Naive thymus-derived CD8-positive, alpha-beta T cell (primary cell): Measurements from ENCODE around the gene GP9. TPM values are rescaled to one million over a fixed set of nuclear protein-coding genes. Genes with fewer than 3 reads are reported as not detected.

Experiments used
- ATAC-seq, 2 donors: fragments of 150-1000 bp; cut with Tn5 transposase in 1 of 2; sonication (Bioruptor Pico), chemical (Tn5 transposase) in 1 of 2; 1 replicate in 1 of 2; 2 replicates in 1 of 2; pipeline ENCODE4 v1.10.0; 2021; ENCODE audit warnings: mild to moderate bottlenecking in 2 of 2, moderate library complexity in 2 of 2
- POLR2A ChIA-PET: fragments of 350-600 bp; sonication (Branson Sonifier 250); formaldehyde crosslinking; loops from one replicate; lab custom pipeline; 2021; ENCODE audit warnings: antibody characterized with exemption; lab: Charles Lee
- DNase-seq, 10 donors: peaks; one replicate each; pipeline versions ENCODE4 v3.0.0 to v3.0.0-alpha.2; 2020 to 2022
- H3K27ac Mint-ChIP-seq, 10 donors: one replicate each; pipeline ENCODE4 v1.8.0; 2020 to 2022; ENCODE audit warnings: mild to moderate bottlenecking in 10 of 10, mixed read lengths in 10 of 10, moderate library complexity in 4 of 10, inconsistent platforms in 1 of 10
- H3K27me3 Mint-ChIP-seq, 5 donors: one replicate each; pipeline ENCODE4 v1.8.0; 2021 to 2022; ENCODE audit warnings: mixed read lengths in 5 of 5
- H3K36me3 Mint-ChIP-seq, 3 donors: one replicate each; pipeline ENCODE4 v1.8.0; 2020 to 2022; ENCODE audit warnings: mixed read lengths in 3 of 3, mild to moderate bottlenecking in 2 of 3, inconsistent platforms in 1 of 3
- H3K4me1 Mint-ChIP-seq, 4 donors: one replicate each; pipeline ENCODE4 v1.8.0; 2021 to 2022; ENCODE audit warnings: mixed read lengths in 4 of 4
- H3K4me3 Mint-ChIP-seq, 10 donors: one replicate each; pipeline ENCODE4 v1.8.0; 2020 to 2022; ENCODE audit warnings: mild to moderate bottlenecking in 10 of 10, mixed read lengths in 10 of 10, moderate library complexity in 6 of 10, inconsistent platforms in 1 of 10
- H3K9me3 Mint-ChIP-seq, 9 donors: one replicate each; pipeline ENCODE4 v1.8.0; 2020 to 2022; ENCODE audit warnings: mixed read lengths in 9 of 9, mild to moderate bottlenecking in 3 of 9, inconsistent platforms in 1 of 9, moderate library complexity in 1 of 9
- polyA plus RNA-seq, 3 donors: library from polyadenylated mRNA; unstranded; fragments of 300-500 nt; fragmentation: Illumina TruSeq; gene quantifications; one replicate each; pipeline ENCODE4 v1.2.3, GENCODE V29; 2021
- total RNA-seq, 8 experiments: library from RNA in 2 of 8; stranded (reverse) in 2 of 8; gene quantifications; one replicate each; pipeline ENCODE4 v1.2.3 and lab custom pipeline; 2021 to 2026

Gene GP9
- total and polyA plus RNA-seq, 5 experiments from 2014 or later, result not detected

GRCh38 chr3:129031476-129032215 is 28.9 kb upstream of the GP9 start:
- Mint-ChIP-seq H3K4me1 (peaks cover 18 to 24% (median 20%) of the 10 kb centered on the region in 4 donors), H3K9me3 (no peaks in the 10 kb centered on the region), H3K4me3 (no peak overlapping the region), H3K36me3 (no peaks in the 10 kb centered on the region), H3K27me3 (no peaks in the 10 kb centered on the region), H3K27ac (peak overlapping the region in 1 of 10 donors; percentile 22)
- DNase-seq, result no peak
- ATAC-seq, result no peak
- POLR2A ChIA-PET, result no interaction called here

- no peaks in the 10 kb centered on the region for H3K27me3 Mint-ChIP-seq
- no peak overlapping the region for H3K27ac Mint-ChIP-seq
- peaks cover 14 to 24% (median 19%) of the 10 kb centered on the region in 4 donors for H3K4me1 Mint-ChIP-seq
- DNase-seq (no peak), ATAC-seq (no peak)
- no peak overlapping the region for H3K4me3 Mint-ChIP-seq
- POLR2A ChIA-PET, result no interaction called here
- no peaks in the 10 kb centered on the region for H3K9me3 Mint-ChIP-seq
- H3K36me3 Mint-ChIP-seq, result no peaks in the 10 kb centered on the region
Measured at GRCh38 chr3:129032716-129033115, 27.9 kb upstream of the GP9 start.

DNA sequence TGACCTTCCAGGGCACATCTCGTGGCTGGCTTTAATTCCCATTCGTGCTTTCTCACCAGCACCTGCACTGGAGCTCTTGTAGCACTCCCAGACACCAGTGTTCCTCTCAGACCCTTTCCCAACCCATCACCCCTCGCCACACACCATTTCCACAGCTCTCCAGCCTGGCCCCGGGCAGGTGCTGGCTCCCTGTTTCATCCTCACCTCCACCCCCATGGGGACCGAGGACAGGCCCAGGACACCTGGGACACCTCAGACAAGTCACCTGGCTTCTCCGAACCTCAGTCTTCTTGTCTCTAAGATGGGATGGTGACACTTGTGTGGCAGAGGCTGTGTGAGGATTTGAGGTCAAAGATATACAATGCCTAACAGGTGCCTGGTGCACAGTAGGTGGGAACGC is 27.4 kb upstream of the GP9 start:
- Mint-ChIP-seq H3K36me3 (no peaks in the 10 kb centered on the region), H3K4me1 (peaks cover 14 to 24% (median 19%) of the 10 kb centered on the region in 4 donors), H3K27ac (peak overlapping the region in 1 of 10 donors; percentile 63), H3K27me3 (no peaks in the 10 kb centered on the region), H3K9me3 (no peaks in the 10 kb centered on the region), H3K4me3 (no peak overlapping the region)
- DNase-seq, result no peak
- no peak for ATAC-seq
- POLR2A ChIA-PET, result no interaction called here

GRCh38 chr3:129033633-129034321 is 26.8 kb upstream of the GP9 start:
- Mint-ChIP-seq H3K27ac (peak overlapping the region in 1 of 10 donors; percentile 63), H3K36me3 (no peaks in the 10 kb centered on the region), H3K9me3 (no peaks in the 10 kb centered on the region), H3K27me3 (no peaks in the 10 kb centered on the region), H3K4me1 (peaks cover 14 to 24% (median 19%) of the 10 kb centered on the region in 4 donors), H3K4me3 (no peak overlapping the region)
- POLR2A ChIA-PET, result interaction anchor here (1.3 kb wide), 1 partner anchor 19 kb away, joined by 3 read pairs; no protein-coding TSS in a partner anchor
- DNase-seq, result no peak
- no peak for ATAC-seq

DNA sequence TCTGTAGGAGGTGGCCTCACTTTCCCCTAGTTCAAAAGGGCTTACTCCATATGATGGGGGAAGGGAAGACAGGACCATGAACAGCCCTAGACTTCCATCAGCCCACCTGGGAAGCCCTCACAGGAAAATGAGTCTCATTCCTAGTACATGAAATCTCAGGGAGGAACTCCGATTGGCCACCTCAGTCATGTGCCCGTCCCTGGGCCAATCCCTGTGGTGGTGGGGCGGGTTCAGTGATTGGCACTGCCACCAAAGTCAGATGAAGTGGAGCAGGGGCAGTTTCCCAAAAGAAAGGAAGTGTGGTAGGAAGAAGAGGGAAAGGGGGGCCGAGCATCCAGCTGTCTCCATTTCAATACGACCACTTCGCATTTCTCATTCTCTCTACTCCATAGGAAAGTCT is 25.9 kb upstream of the GP9 start:
- no peaks in the 10 kb centered on the region for H3K36me3 Mint-ChIP-seq
- ATAC-seq, result peak in 1 of 2 donors; percentile 52
- H3K27ac Mint-ChIP-seq, result peak overlapping the region in 4 of 10 donors; percentile 11 to 59 (median 31)
- H3K4me3 Mint-ChIP-seq, result no peak overlapping the region
- H3K27me3 Mint-ChIP-seq, result peaks cover 0 to under 1% (median 0%) of the 10 kb centered on the region in 5 donors
- POLR2A ChIA-PET, result interaction anchor here (0.6 to 1.3 kb wide), 2 partner anchors 18 to 95 kb away, joined by 3 to 5 read pairs; no protein-coding TSS in a partner anchor
- H3K9me3 Mint-ChIP-seq, result no peaks in the 10 kb centered on the region
- DNase-seq, result no peak
- peaks cover 14 to 31% (median 19%) of the 10 kb centered on the region in 4 donors for H3K4me1 Mint-ChIP-seq

GRCh38 chr3:129035360-129036221 is 25.0 kb upstream of the GP9 start:
- Mint-ChIP-seq H3K27me3 (peaks cover 0 to 6% (median 0%) of the 10 kb centered on the region in 5 donors), H3K36me3 (no peaks in the 10 kb centered on the region), H3K27ac (peak overlapping the region in 7 of 10 donors; percentile 13 to 84 (median 74)), H3K4me3 (peak overlapping the region in 3 of 10 donors; percentile 45 to 54 (median 50)), H3K9me3 (no peaks in the 10 kb centered on the region), H3K4me1 (peaks cover 16 to 37% (median 23%) of the 10 kb centered on the region in 4 donors)
- peak; percentile 49 to 68 for ATAC-seq
- DNase-seq, result peak in 2 of 10 donors; percentile 31 to 33
- POLR2A ChIA-PET, result interaction anchor here (0.5 kb wide), 1 partner anchor 20 kb away, joined by 5 read pairs; no protein-coding TSS in a partner anchor

DNA sequence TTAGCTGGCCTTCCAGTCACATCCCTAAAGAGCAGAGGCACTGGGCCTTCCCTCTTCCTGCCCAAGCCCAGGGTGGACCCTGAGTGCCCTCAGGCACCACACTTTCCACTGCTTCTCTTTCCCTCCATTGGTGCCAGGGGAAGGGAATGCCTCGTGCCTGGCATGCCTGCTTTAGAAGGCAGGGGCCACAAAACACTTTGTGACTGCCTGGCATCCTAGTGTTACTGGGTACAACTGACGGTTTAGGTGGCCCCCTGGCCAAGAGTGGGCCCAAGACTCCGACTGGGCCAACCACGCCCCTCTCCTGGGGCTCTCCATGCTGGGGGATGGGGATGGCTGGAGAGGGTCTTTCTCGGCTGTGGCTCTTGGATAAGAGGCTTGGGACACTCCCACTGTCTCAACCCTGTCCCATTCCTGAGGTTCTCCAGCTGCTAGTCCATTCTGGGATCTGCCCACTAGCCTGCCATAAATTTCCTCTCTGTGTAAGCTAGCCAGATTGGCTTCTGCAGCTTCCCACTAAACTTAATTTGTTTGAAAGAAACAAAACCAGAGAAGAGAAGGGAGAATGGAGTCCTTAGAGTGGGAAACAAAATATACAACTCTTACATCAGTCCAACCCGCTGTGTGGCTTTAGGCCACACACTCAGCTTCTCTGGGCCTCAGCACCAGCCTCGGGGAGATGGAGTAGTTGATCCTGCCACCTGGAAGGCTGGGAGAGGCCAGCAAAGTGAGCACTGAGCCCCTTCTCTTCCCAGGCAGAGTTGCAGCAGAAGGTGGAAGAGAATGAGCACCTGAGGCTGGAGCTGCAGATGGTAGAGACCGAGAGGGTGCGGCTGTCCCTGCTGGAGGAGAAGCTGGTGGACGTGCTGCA is 24.1 kb upstream of the GP9 start:
- POLR2A ChIA-PET, result interaction anchor here (0.5 to 1.7 kb wide), 4 partner anchors 9 to 21 kb away, joined by 4 to 13 read pairs (median 6); no protein-coding TSS in a partner anchor

DNA sequence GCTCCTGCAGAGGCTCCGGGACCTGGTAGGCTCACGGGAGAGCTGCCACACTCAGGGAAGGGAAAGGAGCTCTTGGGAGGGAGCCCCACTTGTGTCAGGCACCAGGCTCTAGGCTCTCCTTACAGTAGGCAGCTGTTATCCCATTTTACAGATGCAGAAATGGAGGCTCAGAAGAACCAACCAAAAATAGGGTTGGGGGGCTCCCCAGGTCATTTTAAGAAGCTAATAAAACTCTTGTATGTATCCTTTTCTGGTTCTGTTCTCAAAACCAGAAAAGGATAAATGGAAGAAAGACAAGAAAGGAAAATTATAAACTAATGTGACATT is 23.5 kb upstream of the GP9 start:
- POLR2A ChIA-PET, result interaction anchor here (0.6 to 1.7 kb wide), 4 partner anchors 10 to 44 kb away, joined by 4 to 13 read pairs (median 5); no protein-coding TSS in a partner anchor
- Mint-ChIP-seq H3K4me3 (no peak overlapping the region), H3K4me1 (peaks cover 16 to 37% (median 23%) of the 10 kb centered on the region in 4 donors), H3K27ac (no peak overlapping the region), H3K36me3 (no peaks in the 10 kb centered on the region), H3K27me3 (peaks cover 0 to 6% (median 0%) of the 10 kb centered on the region in 5 donors), H3K9me3 (no peaks in the 10 kb centered on the region)
- ATAC-seq (no peak), DNase-seq (no peak)

More for the DNA sequence above, 24.1 kb upstream of the GP9 start:
- DNase-seq, result no peak
- H3K4me3 Mint-ChIP-seq, result peak overlapping the region in 3 of 10 donors; percentile 45 to 50 (median 45)
- H3K27ac Mint-ChIP-seq, result peak overlapping the region in 6 of 10 donors; percentile 33 to 84 (median 68)
- peaks cover 0 to 6% (median 0%) of the 10 kb centered on the region in 5 donors for H3K27me3 Mint-ChIP-seq
- no peak for ATAC-seq
- H3K4me1 Mint-ChIP-seq, result peaks cover 16 to 37% (median 23%) of the 10 kb centered on the region in 4 donors
- no peaks in the 10 kb centered on the region for H3K9me3 Mint-ChIP-seq
- H3K36me3 Mint-ChIP-seq, result no peaks in the 10 kb centered on the region

- no peaks in the 10 kb centered on the region for H3K9me3 Mint-ChIP-seq
- ATAC-seq, result no peak
- H3K36me3 Mint-ChIP-seq, result no peaks in the 10 kb centered on the region
- H3K27me3 Mint-ChIP-seq, result peaks cover 0 to 13% (median 0%) of the 10 kb centered on the region in 5 donors
- H3K4me3 Mint-ChIP-seq, result no peak overlapping the region
- POLR2A ChIA-PET, result interaction anchor here (1.2 to 1.8 kb wide), 2 partner anchors 12 to 18 kb away, joined by 3 to 8 read pairs; no protein-coding TSS in a partner anchor
- H3K4me1 Mint-ChIP-seq, result peaks cover 16 to 37% (median 23%) of the 10 kb centered on the region in 4 donors
- H3K27ac Mint-ChIP-seq, result no peak overlapping the region
- DNase-seq, result no peak
Measured at GRCh38 chr3:129038121-129038855, 22.3 kb upstream of the GP9 start.

GRCh38 chr3:129039271-129040038 is 21.1 kb upstream of the GP9 start:
- Mint-ChIP-seq H3K27me3 (peaks cover 0 to 14% (median 0%) of the 10 kb centered on the region in 5 donors), H3K4me1 (peaks cover 16 to 37% (median 22%) of the 10 kb centered on the region in 4 donors), H3K27ac (peak overlapping the region in 2 of 10 donors; percentile 11 to 29), H3K9me3 (peaks cover 0 to 3% (median 0%) of the 10 kb centered on the region in 9 donors), H3K36me3 (no peaks in the 10 kb centered on the region), H3K4me3 (peak overlapping the region in 1 of 10 donors; percentile 26)
- POLR2A ChIA-PET, result interaction anchor here (0.5 to 1.8 kb wide), 3 partner anchors 13 to 69 kb away, joined by 3 to 8 read pairs (median 3); no protein-coding TSS in a partner anchor
- DNase-seq, result peak in 4 of 10 donors; percentile 21 to 40 (median 38)
- peak in 1 of 2 donors; percentile 37 for ATAC-seq
